Mononuclear cell (primary cell): ENCODE measurements around the gene DIAPH3. TPM values are rescaled to one million over a fixed set of nuclear protein-coding genes. Genes with fewer than 3 reads are reported as not detected.

Experiments used
- H3K27me3 ChIP-seq: 2 replicates; pipeline ENCODE4 v1.6.0; 2011; ENCODE audit warnings: low read length, control low read depth; ENCODE audit not compliant: insufficient read depth
- H3K4me1 ChIP-seq: 2 replicates; pipeline ENCODE4 v1.5.1; 2011; ENCODE audit warnings: mild to moderate bottlenecking, low read length, control low read depth; ENCODE audit not compliant: insufficient read depth
- H3K4me3 ChIP-seq: 2 replicates; pipeline ENCODE4 v1.5.1; 2011; ENCODE audit warnings: mild to moderate bottlenecking, low read length, moderate library complexity
- H3K9me3 ChIP-seq: 2 replicates; pipeline ENCODE4 v1.5.1; 2011; ENCODE audit warnings: low read depth, mild to moderate bottlenecking, control low read depth, low read length
- total RNA-seq: library from RNA; depleted of rRNA; stranded (reverse); fragments of >200 nt; gene quantifications from one replicate; pipeline ENCODE4 v1.2.3, GENCODE V29; 2012

The DIAPH3 gene
- total RNA-seq, 1 donor: 0.21 TPM

DNA sequence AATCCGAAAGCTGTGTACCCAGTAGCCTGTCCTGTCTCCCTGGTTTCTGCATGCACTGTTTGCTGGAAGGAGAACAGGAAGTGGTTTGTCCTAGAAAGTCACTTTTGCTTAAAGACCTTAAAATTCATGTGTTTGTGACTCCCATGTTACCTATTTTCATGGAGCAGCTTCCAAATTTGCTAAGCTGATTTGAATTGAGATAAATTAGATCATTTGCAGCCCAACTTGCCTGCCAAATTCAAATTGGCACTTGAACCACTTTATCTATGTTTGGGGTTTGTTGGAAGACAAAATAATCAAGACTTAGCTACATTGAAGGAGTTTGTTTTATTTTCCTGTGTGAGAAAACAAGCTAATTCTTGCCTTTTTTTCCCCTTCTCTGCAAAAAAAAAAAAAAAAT, 532.5 kb downstream of the DIAPH3 start:
- Histone ChIP-seq H3K4me3 (no peak overlapping the region), H3K4me1 (no peaks in the 10 kb centered on the region), H3K27me3 (no peaks in the 10 kb centered on the region), H3K9me3 (no peaks in the 10 kb centered on the region)

DNA sequence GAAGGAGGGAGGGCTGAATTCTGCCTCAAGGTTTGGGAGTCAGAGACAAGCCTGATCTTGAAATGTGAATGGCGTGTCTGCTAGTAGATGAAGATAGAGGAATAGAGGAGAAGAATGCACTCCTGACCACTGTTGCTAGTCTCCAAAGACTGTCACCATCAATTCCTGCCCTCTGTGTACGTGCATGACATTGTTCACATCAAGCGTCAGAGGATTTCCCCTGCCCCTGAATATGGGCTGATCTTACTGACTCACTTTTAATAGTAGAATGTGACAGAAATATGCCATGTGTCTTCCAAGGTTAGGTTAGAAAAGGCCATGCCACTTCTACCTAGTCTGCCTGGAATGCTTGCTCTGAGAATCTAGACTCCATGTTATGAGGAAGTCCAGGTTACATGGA, 538.6 kb downstream of the DIAPH3 start:
- Histone ChIP-seq H3K4me3 (no peak overlapping the region), H3K27me3 (no peaks in the 10 kb centered on the region), H3K4me1 (no peaks in the 10 kb centered on the region), H3K9me3 (no peaks in the 10 kb centered on the region)

DNA sequence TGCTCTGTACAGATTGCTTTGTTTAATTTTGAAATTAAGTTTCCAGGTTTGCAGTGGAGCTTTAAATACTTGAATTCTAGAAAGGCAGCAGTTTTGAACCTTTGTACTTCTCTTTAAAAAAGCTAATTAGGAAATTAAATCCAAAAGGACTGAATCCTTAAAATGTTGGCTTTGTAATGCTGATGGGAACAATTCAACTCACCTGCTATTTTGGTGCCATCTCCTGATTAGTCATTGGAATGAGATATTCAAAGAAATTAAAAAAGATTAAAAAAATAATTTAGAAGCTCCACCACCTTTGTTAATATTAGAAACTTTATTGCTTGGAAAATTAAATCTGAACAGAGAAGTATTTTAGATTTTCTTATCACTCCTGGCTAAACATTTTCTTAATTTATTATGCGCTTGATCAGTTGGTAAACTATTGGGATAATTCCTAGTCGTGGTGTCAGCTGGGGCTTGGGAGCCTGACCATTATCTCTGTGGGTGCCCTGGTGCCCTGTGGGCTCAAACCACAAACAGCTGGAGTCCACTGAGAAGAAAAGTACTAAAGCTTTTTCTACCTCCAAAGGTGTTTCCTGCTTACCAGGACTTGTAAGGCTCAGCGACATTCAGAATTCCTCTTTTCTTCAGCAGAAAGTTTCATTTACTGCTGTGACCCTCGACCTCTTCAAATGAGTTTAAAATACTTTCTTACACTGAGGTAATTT, 540.4 kb downstream of the DIAPH3 start:
- Histone ChIP-seq H3K27me3 (no peaks in the 10 kb centered on the region), H3K4me1 (no peaks in the 10 kb centered on the region), H3K4me3 (no peak overlapping the region), H3K9me3 (peaks cover 4% of the 10 kb centered on the region)

DNA sequence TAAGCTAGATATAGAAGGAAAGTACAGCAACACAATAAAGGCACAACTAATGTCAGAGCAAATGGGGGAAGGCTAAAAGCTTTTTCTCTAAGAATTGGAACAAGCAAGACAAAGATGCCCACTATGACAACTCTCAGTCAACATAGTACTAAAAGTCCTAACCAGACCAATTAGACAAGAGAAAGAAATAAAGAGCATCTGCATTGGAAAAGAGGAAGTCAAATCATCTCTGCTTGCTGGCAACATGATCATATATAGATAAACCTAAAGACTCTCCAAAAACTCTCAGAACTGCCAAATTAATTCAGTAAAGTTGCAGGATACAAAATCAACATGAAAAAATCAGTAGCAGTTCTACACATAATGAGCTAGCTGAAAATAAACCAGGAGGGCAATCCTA, 542.0 kb downstream of the DIAPH3 start:
- Histone ChIP-seq H3K4me3 (no peak overlapping the region), H3K4me1 (no peaks in the 10 kb centered on the region), H3K9me3 (peaks cover 4% of the 10 kb centered on the region), H3K27me3 (no peaks in the 10 kb centered on the region)

Other genes with a start within 250 kb of the DIAPH3 start
- gene TDRD3, start 233.3 kb upstream of the DIAPH3 start, total RNA-seq: 35.4 TPM